ENCODE measurements around the gene VSTM2L. TPM values are rescaled to one million over a fixed set of nuclear protein-coding genes. Genes with fewer than 3 reads are reported as not detected.
"Not testable (repeated sequence)": the region's sequence is repeated elsewhere in the genome, so short reads cannot be mapped to it uniquely, and the experiment has no call there.

VSTM2L gene
- polyA plus RNA-seq, 1 donor: 0.76 TPM

GRCh38 chr20:37937686-37938085, 34.8 kb downstream of the VSTM2L start:
- DNase-seq: no peak

GRCh38 chr20:37938181-37938750, 35.3 kb downstream of the VSTM2L start:
- no peak for DNase-seq

GRCh38 chr20:37938954-37939353, 36.0 kb downstream of the VSTM2L start:
- no peak for DNase-seq

GRCh38 chr20:37939701-37940560, 37.0 kb downstream of the VSTM2L start:
- no peak for DNase-seq

- no peak for DNase-seq
These were observed 37.9 kb downstream of the VSTM2L start for GRCh38 chr20:37940858-37941257.

- DNase-seq: no peak
These were observed 38.4 kb downstream of the VSTM2L start for GRCh38 chr20:37941332-37941731.

- DNase-seq: no peak
These were observed 39.1 kb downstream of the VSTM2L start for GRCh38 chr20:37941992-37942391.

GRCh38 chr20:37943033-37943432, 40.1 kb downstream of the VSTM2L start:
- no peak for DNase-seq

- DNase-seq: no peak
These were observed 40.9 kb downstream of the VSTM2L start for GRCh38 chr20:37943501-37944455.

GRCh38 chr20:37944456-37944981, 41.6 kb downstream of the VSTM2L start:
- no peak for DNase-seq

- DNase-seq: no peak
These were observed 42.2 kb downstream of the VSTM2L start for GRCh38 chr20:37945091-37945547.

- DNase-seq: no peak
These were observed 44.0 kb downstream of the VSTM2L start for GRCh38 chr20:37946946-37947345.

GRCh38 chr20:37947943-37948342, 45.0 kb downstream of the VSTM2L start:
- no peak for DNase-seq

- no peak for DNase-seq
These were observed 46.0 kb downstream of the VSTM2L start for GRCh38 chr20:37948956-37949355.

GRCh38 chr20:37954190-37954589, 51.3 kb downstream of the VSTM2L start:
- DNase-seq: no peak

GRCh38 chr20:37954626-37955025, 51.7 kb downstream of the VSTM2L start:
- no peak for DNase-seq

GRCh38 chr20:37955511-37955910, 52.6 kb downstream of the VSTM2L start:
- DNase-seq: no peak

- DNase-seq: no peak
These were observed 53.2 kb downstream of the VSTM2L start for GRCh38 chr20:37956107-37956585.

- no peak for DNase-seq
These were observed 56.1 kb downstream of the VSTM2L start for GRCh38 chr20:37958856-37959520.

- DNase-seq: no peak
These were observed 58.1 kb downstream of the VSTM2L start for GRCh38 chr20:37961066-37961465.

GRCh38 chr20:37963483-37963882, 60.6 kb downstream of the VSTM2L start:
- not testable (repeated sequence) for DNase-seq

Measured in left kidney (tissue), 2 donors.